Activated gamma-delta T cell (primary cell): ENCODE measurements around the gene PAM16.

ENCODE experiments used
- DNase-seq: peaks from one replicate; lab custom pipeline; 2025; lab: John Stamatoyannopoulos, UW

PAM16 gene

GRCh38 chr16:4319454-4320421 is 31.4 kb downstream of the PAM16 start:
- no peak for DNase-seq

- no peak for DNase-seq
Observed at GRCh38 chr16:4318967-4319366, 32.2 kb downstream of the PAM16 start.

- no peak for DNase-seq
Observed at GRCh38 chr16:4318451-4318910, 32.6 kb downstream of the PAM16 start.

- DNase-seq, result no peak
Observed at GRCh38 chr16:4317532-4318450, 33.3 kb downstream of the PAM16 start.

GRCh38 chr16:4316864-4317531 is 34.1 kb downstream of the PAM16 start:
- no peak for DNase-seq

GRCh38 chr16:4316108-4316863 is 34.8 kb downstream of the PAM16 start:
- no peak for DNase-seq

- DNase-seq, result peak; percentile 44
Observed at GRCh38 chr16:4315186-4316107, 35.7 kb downstream of the PAM16 start, which contains the start of gene GLIS2. GLIS2 (plus strand) TSS chr16:4316067; CDS start chr16:4332281, 16,214 bp downstream.

- no peak for DNase-seq
Observed at GRCh38 chr16:4314532-4315185, 36.5 kb downstream of the PAM16 start.

- DNase-seq, result no peak
Observed at GRCh38 chr16:4313563-4314531, 37.3 kb downstream of the PAM16 start.

- DNase-seq, result no peak
Observed at GRCh38 chr16:4309833-4310266, 41.3 kb downstream of the PAM16 start.

- no peak for DNase-seq
Observed at GRCh38 chr16:4309102-4309832, 41.9 kb downstream of the PAM16 start.

- DNase-seq, result peak; percentile 98
Observed at GRCh38 chr16:4307215-4308037, 43.7 kb downstream of the PAM16 start.

GRCh38 chr16:4306470-4307214 is 44.5 kb downstream of the PAM16 start:
- DNase-seq, result peak; percentile 49

- DNase-seq, result no peak
Observed at GRCh38 chr16:4303973-4304372, 47.1 kb downstream of the PAM16 start.

GRCh38 chr16:4301968-4302367 is 49.2 kb downstream of the PAM16 start:
- DNase-seq, result no peak

- no peak for DNase-seq
Observed at GRCh38 chr16:4301177-4301576, 49.9 kb downstream of the PAM16 start.
